AG20443 (cell line): ENCODE results near the gene TM2D1.
A peak's percentile ranks its signal among the peaks of the same experiment; 100 is the strongest.
"Not testable (repeated sequence)": the region's sequence is repeated elsewhere in the genome, so short reads cannot be mapped to it uniquely, and the experiment has no call there.

Source experiments
- DNase-seq: peaks from one replicate; pipeline ENCODE4 v3.0.0; 2012; ENCODE audit warnings: low spot score, mixed read lengths

TM2D1 gene

DNA sequence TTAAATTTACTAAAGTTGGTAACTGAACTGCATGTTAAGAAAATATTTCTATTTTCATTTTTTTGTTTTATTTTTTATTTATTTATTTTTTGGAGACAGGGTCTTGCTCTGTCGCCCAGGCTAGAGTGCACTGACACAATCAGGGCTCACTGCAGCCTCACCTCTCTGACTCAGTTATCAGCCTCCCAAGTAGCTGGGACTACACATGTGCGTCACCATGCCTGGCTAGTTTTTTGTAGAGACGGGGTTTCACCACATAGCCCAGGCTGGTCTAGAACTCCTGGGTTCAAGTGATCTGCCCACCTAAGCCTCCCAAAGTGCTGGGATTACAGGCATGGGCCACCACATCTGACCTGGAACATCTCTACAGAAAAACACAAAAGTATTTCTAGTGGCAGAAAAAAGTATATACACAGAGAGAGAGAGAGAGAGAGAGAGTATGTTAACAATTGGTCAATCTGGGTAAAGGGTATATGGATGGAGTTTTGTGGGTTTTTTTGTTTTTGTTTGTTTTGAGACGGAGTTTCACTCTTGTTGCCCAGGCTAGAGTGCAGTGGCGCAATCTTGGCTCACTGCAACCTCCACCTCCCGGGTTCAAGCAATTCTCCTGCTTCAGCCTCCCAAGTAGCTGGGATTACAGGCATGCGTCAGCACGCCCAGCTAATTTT lies 5.8 kb downstream of the TM2D1 start:
- not testable (repeated sequence) for DNase-seq

DNA sequence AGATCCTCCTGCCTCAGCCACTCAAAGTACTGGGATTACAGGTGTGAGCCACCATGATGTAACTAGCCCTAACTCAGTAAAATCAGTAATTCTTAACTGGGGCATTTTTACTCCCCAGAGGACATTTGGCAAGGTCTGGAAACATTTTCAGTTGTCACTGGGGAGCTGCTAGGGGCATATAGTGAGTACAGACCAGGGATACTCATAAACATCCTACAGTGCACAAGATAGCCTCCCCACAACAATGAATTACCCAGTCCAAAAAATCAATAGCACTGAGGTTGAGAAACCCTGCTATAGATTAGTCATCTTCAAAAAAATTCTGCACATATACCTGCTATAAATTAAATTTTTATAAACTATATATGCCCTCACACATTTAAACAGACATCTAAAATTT lies 13.0 kb downstream of the TM2D1 start:
- no peak for DNase-seq

DNA sequence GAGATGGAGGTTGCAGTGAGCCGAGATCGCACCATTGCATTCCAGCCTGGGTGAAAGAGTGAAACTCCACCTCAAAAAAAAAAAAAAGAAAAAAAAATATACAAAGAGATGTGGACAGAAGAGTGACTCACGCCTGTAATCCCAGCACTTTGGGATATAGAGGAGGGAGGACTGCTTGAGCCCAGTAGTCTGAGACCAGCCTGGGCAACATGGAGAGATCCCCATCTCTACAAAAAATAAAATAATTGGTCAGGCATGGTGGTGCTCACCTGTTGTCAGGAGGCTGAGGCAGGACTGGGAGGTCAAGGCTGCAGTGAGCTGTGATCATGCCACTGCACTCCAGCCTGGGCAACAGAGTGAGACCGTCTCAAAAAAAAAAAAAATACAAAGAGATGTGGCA lies 13.7 kb downstream of the TM2D1 start:
- DNase-seq = not testable (repeated sequence)

DNA sequence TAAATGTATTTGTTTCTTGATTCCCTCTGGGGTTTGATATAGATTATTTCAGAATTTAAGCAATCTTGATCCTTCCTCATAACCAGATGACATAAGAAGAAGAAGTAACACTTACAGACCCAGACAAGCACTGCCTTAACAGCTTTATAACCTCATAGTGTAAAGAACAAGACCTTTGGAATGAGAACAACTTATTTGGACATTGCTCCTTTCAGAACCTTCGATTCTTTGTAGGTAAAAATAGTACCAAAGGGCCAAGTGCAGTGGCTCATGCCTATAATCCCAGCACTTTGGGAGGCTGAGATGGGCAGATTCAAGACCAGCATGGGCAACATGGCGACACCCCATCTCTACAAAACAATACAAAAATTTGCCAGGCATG lies 15.0 kb downstream of the TM2D1 start:
- DNase-seq = no peak

DNA sequence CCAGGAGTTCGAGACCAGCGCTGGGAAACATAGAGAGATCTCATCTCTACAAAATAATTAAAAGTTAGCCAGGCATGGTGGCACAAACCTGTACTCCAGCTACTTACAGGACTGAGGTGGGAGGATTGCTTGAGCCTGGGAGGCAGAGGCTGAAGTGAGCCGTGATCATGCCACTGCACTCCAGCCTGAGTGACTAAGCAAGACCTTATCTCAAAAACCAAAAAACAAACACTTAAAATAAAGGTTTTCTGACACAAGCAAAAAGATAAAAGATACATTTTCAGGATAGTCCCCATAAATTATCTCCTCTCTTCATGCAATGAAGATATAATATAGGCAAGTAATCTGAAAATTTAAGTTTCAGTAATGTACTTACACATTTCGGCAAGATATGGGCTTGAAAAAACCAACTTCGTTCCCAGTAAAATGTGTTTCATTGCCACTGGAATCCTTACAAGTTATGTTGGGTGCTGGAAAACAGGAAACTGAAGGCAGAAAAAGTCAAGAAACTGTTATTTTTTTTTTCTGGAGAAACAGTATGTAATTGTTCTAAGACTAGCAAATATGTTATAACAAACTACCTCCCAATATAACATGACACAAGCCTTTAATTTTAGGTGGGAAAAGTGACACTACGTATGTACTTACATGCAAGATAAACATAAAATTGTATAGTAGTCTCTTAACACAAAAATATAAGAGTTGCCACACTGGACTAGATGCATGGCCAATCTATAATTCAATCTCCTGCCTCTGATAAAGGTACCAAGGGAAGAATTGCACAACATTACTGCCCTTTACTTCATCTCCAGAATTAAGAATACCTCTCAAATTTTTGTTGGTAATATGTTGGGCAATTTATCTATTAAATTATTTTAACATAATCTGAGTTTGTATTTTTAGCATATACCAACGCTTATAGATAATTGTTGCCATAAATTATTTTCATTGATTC lies 15.7 kb downstream of the TM2D1 start:
- no peak for DNase-seq

DNA sequence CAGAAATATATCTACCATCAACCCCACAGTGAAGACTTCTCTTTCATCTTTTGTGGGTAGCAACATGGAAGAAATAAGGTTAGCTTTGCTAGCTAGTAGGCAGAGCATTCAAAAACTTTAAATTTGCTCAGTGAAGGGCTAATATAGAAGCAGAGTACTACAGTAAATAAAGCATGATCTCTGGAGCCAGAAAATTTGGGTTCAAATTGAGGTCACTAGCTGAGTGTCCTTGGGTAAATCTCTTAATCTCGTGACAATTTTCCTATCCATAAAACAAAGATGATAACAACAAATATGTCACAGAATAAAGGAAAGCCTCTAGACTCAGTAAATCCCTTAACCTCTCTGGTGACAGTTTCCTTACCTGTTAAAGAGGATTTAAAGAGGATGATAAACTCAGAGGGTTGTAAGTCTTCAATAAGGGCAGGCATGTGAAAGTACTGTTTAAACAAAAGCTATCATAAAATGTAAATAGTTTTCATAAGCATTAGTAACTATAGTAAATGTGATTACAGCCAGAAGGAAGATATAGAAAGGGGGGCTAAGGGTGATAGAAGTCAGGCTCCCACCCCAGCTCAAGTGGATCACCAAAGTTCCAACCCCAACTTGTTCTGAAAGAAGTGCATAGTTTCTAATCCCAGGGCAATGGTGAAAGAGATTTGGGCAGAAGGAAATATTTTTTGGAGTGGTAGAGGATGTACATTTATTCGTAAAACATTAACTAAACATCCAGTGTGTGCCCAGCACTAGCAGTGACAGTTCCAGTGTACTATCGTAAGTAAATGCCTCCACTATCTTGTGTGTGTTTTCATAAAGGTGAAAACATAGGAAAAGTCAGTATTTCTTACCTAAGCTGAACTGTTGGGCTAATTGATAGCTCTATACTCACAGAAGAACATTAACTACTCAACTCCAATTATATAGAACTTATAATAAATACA lies 24.8 kb downstream of the TM2D1 start:
- DNase-seq = no peak

DNA sequence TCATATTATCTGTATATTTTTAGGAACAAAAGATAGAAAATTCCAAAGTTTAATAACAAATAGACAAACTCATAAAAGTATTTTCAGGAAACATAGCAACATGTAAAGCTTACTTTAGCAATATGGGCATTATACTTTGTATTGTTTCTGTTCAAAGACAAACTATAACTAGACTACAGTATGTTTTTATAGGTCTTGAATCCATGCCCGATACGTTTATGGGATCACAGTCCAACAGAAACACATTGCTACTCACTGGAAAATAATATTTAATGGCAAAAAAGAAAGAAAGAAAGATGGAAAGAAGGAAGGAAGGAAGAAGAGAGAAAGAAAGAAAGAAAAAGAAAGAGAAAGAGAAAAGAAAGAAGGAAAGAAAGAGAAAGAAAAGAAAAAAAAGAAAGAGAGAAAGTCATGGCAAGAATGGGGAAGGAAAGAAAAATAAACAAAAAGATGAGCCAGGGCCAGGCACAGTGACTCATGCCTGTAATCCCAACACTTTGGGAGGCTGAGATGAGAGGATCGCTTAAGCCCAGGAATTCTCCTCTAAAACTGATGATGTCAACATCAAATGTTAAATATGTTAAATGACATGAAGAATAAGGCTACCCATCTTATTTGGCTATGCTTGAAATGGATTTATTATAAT lies 32.7 kb downstream of the TM2D1 start:
- DNase-seq = peak; percentile 19

DNA sequence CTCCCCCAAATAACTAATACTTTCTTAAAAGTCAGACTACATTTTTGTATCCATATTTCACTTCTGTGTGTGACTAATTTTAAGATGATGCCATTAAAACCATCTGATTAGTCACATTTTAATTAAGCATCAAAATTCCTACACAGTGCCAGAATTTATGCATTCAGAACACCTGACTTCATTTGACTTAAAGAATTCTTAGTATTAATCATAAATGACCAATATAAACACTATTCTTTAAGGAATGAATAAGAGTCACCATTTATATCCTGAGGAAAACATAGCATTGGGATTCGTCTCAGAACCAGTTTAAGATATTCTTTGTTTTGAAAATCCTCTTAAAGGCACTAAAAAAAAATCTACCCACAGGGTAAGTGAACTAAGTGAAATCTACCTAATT lies 37.0 kb downstream of the TM2D1 start:
- DNase-seq = no peak

DNA sequence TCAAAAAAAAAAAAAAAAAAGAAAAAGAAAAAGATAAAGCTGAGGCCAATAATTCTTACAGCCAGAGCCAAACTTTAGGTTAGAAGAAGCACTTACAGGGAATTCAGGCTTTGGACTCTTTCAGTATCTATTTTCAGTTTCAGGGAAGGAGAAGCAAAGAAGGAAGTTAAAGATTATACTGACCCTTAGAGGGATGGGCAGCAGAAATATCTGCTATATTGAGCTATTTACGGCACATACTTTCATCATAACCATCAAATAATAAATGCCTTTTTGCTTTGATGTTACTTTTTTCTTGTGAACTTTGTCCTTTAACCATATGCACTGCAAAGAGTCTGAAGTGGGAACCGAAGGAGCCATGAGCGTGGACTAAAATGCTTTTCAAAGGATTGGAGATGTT lies 42.0 kb downstream of the TM2D1 start:
- DNase-seq = no peak

DNA sequence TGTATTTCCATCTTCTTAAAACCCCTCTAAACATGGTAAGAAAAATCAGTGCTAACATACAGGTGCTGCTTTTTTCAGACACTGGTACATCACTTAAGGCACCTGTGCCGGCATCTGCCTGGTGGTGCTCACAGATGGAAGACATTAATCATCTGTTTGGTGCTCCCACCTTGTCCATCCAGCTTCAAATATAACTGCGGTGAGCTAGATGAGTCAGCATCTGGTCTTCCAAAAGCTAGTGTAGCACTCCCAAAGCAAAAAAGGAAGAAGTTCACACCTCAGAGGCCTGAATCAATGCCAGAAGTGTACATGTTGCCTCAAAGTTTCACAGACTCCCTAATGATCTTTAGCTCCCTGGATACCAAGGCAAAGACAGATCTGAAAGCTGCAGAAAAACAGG lies 44.4 kb downstream of the TM2D1 start:
- no peak for DNase-seq

DNA sequence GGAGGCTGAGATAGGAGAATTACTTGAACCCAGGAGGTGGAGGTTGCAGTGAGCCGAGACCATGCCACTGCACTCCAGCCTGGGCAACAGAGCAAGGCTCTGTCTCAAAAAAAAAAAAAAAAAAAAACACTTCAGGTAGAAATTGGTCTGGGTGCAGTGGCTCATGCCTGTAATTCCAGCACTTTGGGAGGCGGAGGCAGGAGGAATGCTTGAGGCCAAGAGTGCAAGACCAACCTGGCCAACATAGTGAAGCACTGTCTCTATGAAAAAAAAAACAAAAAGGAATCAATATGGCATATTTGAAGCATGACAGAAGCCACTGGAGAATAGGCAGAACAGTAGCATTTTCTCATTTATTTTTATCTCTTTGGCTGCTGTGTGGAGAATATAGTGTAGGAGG lies 48.1 kb downstream of the TM2D1 start:
- not testable (repeated sequence) for DNase-seq

DNA sequence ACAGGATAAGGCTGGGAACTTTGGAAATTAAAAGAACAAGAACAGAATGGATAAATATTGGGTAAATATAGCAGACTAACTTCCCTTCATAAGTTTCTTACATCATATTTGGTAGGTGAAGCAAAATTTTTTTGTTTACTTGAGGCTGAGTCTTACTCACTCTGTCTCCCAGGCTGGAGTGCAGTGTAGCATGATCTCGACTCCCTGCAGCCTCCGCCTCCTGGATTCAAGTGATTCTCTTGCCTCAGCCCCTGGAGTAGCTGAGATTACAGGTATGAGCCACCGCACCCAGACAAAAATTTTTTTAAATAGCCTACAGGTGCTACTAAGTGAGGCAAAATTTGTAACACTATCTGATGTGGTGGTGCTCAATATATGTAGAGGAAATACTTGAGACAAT lies 50.7 kb downstream of the TM2D1 start:
- no peak for DNase-seq

DNA sequence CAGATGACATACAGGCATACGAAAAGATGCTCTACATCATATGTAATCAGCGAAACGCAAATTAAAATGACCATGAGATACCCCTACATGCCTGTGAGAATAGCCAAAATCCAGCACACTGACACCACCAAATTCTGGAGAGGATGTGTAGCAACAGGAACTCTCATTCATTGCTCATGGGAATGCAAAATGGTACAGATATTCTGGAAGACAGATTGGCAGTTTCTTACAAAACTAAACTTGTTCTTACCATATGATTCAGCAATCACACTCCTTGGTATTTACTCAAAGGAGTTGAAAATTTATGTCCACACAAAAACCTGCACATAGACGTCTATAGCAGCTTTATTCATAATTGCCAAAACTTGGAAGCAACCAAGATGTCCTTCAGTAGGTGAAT lies 52.6 kb downstream of the TM2D1 start:
- DNase-seq = no peak

DNA sequence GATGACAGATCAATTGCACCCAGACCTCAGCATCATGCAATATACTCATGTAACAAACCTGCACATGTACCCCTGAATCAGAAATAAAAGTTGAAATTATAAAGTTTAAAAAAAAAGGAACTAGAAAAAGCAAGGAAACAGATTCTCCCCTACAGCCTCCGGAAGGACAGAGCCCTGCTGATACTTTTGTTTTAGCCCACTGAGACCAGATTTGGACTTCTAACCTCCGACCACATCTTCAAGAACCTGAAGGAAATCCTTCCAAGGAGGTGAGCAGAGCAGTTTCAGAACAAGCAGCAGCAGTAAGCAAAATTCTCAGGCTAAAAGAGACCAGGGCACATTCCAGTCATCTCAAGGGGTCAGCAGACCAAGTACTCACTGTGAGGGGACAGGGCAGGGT lies 54.5 kb downstream of the TM2D1 start:
- DNase-seq = no peak

DNA sequence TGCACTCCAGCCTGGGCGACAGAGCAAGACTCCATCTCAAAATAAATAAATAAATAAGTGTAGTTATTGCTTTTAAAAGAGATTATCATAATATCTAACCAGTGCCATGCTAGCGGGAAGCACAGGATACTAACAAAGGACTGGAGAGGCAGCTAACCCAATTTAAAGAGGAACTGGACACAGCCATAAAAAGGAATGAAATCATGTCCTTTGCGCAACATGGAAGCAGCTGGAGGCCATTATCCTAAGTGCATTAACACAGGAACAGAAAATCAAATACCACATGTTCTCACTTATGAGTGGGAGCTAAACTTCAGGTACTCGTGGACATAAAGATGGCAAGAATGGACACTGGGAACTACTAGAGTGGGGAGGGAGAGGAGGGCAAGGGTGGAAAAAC lies 54.9 kb downstream of the TM2D1 start:
- DNase-seq = no peak

DNA sequence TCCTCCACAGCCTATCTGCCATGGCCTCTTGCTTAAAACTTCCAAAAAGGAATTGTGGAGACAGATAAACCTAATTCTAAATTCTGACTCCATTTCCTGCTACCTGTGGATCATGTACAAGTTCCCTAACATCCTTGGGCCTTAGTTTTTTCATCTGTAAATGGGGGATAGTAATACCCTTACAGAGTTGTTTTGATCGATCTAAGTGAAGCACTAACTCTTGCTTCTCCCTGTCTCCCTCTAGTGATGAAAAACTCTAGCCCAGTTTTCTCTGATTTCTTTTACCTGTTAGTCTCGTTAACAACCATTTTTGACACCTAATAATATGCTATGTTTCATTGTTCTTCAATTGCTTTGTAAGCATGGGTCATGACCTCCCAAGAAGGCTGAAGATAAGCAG lies 65.9 kb downstream of the TM2D1 start:
- DNase-seq = no peak

DNA sequence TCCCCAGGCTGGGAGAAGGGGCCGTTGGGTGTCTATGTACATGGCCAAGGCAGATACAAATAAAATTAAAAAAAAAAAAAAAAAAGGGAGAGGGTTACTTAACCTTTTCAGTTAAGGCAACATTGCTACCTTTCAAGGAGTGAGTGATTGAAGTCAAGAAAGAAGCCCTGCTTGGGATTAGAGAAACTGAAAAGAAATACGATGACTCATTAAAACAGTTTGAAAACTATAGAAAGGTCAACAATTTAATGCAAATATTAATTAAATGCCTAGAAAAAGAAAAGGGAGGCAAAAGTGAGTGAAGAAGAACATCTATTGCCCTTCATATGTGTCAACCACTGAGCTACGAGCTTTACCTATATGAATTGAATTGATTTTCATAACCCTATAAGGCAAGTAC lies 69.5 kb downstream of the TM2D1 start:
- no peak for DNase-seq

DNA sequence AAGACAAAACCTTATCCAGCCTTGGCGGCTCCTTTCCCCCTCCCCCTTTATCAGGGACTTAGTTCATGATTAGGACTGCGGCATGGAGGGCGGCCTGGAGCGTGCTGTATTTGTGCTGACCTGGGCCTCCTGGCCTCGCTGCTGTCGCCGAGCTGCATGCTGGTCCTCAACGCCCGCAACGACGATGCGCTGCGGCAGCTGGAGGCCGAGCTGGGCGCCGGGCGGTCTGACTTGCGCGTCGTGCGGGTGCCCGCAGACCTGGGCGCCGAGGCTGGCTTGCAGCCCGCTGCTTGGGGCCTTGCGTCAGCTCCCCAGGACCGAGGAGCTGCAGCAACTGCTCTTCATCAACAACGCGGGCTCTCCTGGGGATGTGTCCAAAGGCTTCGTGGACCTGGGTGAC lies 70.9 kb downstream of the TM2D1 start:
- no peak for DNase-seq

DNA sequence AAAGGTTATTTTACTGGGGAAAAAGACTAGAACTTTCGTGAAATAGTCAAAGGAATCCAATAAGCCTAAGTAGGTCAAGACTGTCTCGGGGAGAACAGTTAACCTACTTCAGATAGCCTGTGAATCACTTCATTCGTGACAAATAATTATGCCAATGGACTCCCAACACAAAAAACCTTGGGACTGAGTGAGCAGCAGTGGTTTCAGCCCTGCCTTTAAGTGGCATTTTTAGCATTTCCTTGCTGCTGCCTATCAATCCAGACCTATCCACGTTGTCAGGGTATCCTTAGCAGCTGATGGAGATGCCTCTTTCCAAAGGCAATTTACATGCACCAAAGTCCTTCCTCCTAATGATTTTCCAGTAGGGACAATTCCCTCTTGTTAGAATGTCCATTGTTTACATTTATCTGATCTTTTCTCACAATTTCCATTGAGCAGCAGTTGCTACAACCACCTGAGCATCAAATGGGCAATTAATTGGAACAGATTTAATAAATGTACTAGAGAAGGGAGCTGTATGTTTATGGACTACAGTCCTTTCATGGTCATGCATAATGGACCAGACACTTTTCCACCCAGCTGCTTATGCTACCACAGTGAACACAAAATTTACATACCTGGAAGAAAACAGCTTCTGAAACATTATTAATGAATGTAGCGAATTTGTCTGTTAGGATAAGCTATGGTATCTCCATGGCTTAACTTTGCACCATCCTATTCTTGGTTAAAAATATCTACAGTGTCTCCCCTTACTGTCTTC lies 75.8 kb downstream of the TM2D1 start:
- no peak for DNase-seq

DNA sequence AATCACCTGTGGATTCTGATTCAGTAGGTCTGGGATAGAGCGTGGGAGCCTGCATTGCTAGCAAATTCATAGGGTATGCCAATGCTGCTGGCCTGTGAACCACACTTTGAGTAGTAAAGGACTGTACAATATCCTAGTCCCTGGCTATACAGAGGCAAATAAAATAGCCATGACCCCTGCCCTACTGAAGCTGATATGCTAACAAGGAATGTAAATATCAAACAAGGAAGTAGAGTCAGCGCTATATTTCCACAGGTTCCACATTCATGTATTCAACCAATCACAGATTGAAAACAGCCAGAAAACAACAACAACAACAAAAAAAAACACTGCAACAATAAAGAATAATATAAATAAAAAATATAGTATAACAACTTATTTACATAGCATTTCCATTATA lies 77.8 kb downstream of the TM2D1 start:
- no peak for DNase-seq

DNA sequence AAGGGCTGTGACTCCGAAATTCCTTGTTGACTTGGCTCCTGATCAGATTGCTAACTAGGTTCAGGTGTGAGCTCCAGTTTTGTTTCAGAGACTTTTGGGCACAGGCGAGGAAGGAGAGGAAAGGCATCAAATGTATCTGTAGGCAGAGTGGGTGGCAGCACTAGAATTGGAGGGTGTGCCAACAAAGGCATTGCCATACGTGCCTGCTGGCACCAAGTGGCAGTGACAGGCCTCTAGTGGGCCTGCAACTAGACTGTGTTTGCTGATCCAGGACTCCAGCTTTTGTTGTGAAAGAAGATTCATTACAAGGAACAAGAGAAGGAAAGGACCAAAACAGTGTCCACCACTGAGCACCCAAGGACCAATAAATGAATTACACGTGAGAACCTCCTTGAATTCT lies 79.5 kb downstream of the TM2D1 start:
- no peak for DNase-seq
